Measurements from ENCODE around the gene ANKRD7.

Gene ANKRD7

GRCh38 chr7:118186501-118186900 lies 38.0 kb upstream of the ANKRD7 start:
- Histone ChIP-seq H3K36me3 (ENCODE audit: insufficient read depth) (peaks cover 9% of the 10 kb centered on the region; the same call in 1 of the 2 replicates), H3K27ac (no peak overlapping the region), H3K27me3 (ENCODE audit: insufficient read depth, low read depth) (no peaks in the 10 kb centered on the region), H3K79me2 (ENCODE audit: insufficient read depth, low read depth) (peaks cover 43% of the 10 kb centered on the region), H3K4me1 (ENCODE audit: low read depth, poor library complexity, severe bottlenecking) (peaks cover 30% of the 10 kb centered on the region), H2AFZ (ENCODE audit: low read depth) (no peak overlapping the region), H3K4me3 (IDR thresholded peaks at IDR 0.05; ENCODE audit: insufficient read depth, low read depth, low read length) (no peak overlapping the region), H3K9ac (no peak overlapping the region), H3K4me2 (peak overlapping the region; percentile 99), H4K20me1 (ENCODE audit: insufficient read depth) (no peaks in the 10 kb centered on the region)
- TF ChIP-seq CTCF (conservative IDR thresholded peaks at IDR 0.05; ENCODE audit: low read depth, low read length), result no peak

- no peaks in the 10 kb centered on the region for H4K20me1 ChIP-seq (ENCODE audit: insufficient read depth)
- H3K4me3 ChIP-seq (IDR thresholded peaks at IDR 0.05; ENCODE audit: insufficient read depth, low read depth, low read length), result no peak overlapping the region
- H3K4me2 ChIP-seq, result no peak overlapping the region
- H2AFZ ChIP-seq (ENCODE audit: low read depth), result no peak overlapping the region
- no peaks in the 10 kb centered on the region for H3K27me3 ChIP-seq (ENCODE audit: insufficient read depth, low read depth)
- H3K27ac ChIP-seq, result no peak overlapping the region
- H3K4me1 ChIP-seq (ENCODE audit: low read depth, poor library complexity, severe bottlenecking), result no peaks in the 10 kb centered on the region
- TF ChIP-seq CTCF (conservative IDR thresholded peaks at IDR 0.05; ENCODE audit: low read depth, low read length), result no peak
- H3K79me2 ChIP-seq (ENCODE audit: insufficient read depth, low read depth), result no peaks in the 10 kb centered on the region
- H3K9ac ChIP-seq, result no peak overlapping the region
- no peaks in the 10 kb centered on the region for H3K36me3 ChIP-seq (ENCODE audit: insufficient read depth)
These were observed 29.9 kb upstream of the ANKRD7 start for GRCh38 chr7:118194571-118194970.

- no peak overlapping the region for H3K9ac ChIP-seq
- H4K20me1 ChIP-seq (ENCODE audit: insufficient read depth), result no peaks in the 10 kb centered on the region
- H3K4me1 ChIP-seq (ENCODE audit: low read depth, poor library complexity, severe bottlenecking), result no peaks in the 10 kb centered on the region
- no peak overlapping the region for H3K27ac ChIP-seq
- H3K4me3 ChIP-seq (IDR thresholded peaks at IDR 0.05; ENCODE audit: insufficient read depth, low read depth, low read length), result no peak overlapping the region
- no peaks in the 10 kb centered on the region for H3K36me3 ChIP-seq (ENCODE audit: insufficient read depth)
- no peaks in the 10 kb centered on the region for H3K27me3 ChIP-seq (ENCODE audit: insufficient read depth, low read depth)
- no peak overlapping the region for H2AFZ ChIP-seq (ENCODE audit: low read depth)
- H3K4me2 ChIP-seq, result no peak overlapping the region
- peak; percentile 91 for TF ChIP-seq CTCF (conservative IDR thresholded peaks at IDR 0.05; ENCODE audit: low read depth, low read length)
- no peaks in the 10 kb centered on the region for H3K79me2 ChIP-seq (ENCODE audit: insufficient read depth, low read depth)
These were observed 28.5 kb upstream of the ANKRD7 start for GRCh38 chr7:118195837-118196474.

- H3K4me2 ChIP-seq, result no peak overlapping the region
These were observed 22.4 kb upstream of the ANKRD7 start for GRCh38 chr7:118202061-118202460.

More at GRCh38 chr7:118202061-118202460, 22.4 kb upstream of the ANKRD7 start:
- H3K79me2 ChIP-seq (ENCODE audit: insufficient read depth, low read depth), result no peaks in the 10 kb centered on the region
- H3K9ac ChIP-seq, result no peak overlapping the region
- H2AFZ ChIP-seq (ENCODE audit: low read depth), result no peak overlapping the region
- H3K4me1 ChIP-seq (ENCODE audit: low read depth, poor library complexity, severe bottlenecking), result no peaks in the 10 kb centered on the region
- no peaks in the 10 kb centered on the region for H3K27me3 ChIP-seq (ENCODE audit: insufficient read depth, low read depth)
- H4K20me1 ChIP-seq (ENCODE audit: insufficient read depth), result no peaks in the 10 kb centered on the region
- no peaks in the 10 kb centered on the region for H3K36me3 ChIP-seq (ENCODE audit: insufficient read depth)
- H3K4me3 ChIP-seq (IDR thresholded peaks at IDR 0.05; ENCODE audit: insufficient read depth, low read depth, low read length), result no peak overlapping the region
- no peak for TF ChIP-seq CTCF (conservative IDR thresholded peaks at IDR 0.05; ENCODE audit: low read depth, low read length)
- H3K27ac ChIP-seq, result no peak overlapping the region

Measured in KMS-11 (cell line).